LHCN-M2 (cell line): ENCODE data around the gene TMEM72. TPM values are rescaled to one million over a fixed set of nuclear protein-coding genes. Genes with fewer than 3 reads are reported as not detected.

Source experiments
- DNase-seq: peaks from one replicate; pipeline ENCODE4 v3.0.0-alpha.2; 2012; ENCODE audit warnings: low read depth
- total RNA-seq: library from RNA; depleted of rRNA; stranded (reverse); fragments of >200 nt; gene quantifications from 2 replicates; pipeline ENCODE4 v1.2.3, GENCODE V29; 2014

TMEM72 gene
- total RNA-seq, 1 experiment from 2014 or later, result not detected

DNA sequence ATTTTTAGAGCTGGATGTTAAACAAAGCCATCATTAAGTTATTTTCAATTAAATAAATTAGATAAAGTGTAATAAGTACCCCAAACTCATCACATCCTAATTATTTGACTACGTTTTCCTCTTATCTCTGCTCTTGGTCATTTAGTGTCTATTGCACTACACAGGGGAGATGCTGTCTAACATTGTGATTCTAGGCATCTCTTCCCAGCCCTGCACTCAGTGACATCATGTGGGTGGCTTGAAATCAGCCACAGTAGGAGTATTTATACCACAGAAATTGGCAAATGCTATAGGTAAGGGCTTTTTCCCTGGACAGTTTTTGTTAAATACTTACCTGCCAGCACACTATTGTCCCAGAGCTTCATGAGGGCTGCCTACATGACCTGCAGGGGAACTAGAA lies 21.3 kb upstream of the TMEM72 start:
- DNase-seq, result no peak

- no peak for DNase-seq
Observed at GRCh38 chr10:44890696-44891563, 20.2 kb upstream of the TMEM72 start.

DNA sequence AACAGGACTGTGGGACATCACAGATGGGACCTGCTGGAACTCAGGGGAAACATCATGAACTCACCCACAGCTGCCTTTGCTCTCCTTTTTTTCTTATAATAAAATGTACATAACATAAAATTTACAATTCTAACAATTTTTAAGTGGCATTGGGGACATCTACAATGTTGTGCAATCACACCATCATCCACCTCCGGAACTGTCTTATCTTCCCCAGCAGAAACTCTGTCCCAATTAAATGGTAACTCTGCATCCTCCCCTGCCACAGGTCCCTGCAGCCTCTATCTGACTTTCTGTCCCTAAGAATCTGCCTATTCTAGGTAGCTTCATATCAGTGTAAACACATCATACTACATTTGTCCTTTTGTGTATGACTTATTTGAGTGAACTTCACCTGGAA lies 19.4 kb upstream of the TMEM72 start:
- no peak for DNase-seq

- DNase-seq, result no peak
Observed at GRCh38 chr10:44893604-44894468, 17.3 kb upstream of the TMEM72 start.

DNA sequence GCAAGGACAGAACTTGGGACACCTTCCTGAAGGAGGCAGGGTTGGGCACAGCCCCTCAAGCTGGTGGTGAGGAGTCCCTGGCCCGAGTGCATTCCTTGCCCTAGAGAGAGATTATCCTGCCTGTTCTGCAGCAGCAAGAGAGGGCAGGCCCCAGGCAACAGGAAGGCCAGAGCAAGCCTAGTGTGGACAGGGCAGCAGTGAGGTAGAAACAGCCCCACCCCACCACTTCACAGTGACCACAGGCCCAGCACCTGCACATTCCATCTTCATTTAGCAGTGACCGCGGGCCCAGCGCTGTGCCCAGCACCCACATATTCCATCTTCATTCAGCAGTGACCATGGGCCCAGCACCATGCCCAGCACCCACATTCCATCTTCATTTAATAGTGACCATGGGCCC lies 16.4 kb upstream of the TMEM72 start:
- no peak for DNase-seq

DNA sequence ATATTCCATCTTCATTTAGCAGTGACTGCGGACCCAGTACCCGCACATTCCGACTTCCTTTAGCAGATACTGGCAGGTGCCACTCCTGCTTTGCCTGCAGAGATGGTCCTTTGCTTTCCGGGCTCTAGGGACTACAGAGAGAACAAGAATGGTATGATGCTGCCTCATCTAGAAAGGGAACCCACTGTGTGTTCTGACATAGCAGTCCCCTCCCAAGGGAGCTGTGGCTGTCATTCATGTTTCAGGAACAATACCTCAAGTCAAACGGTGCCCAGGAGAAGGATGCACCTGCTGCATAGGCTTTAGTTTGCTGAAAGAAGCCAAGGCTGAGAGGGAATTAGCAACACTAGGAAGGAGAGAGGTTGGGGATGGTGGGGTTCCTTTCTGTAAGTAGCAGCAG lies 15.9 kb upstream of the TMEM72 start:
- no peak for DNase-seq

- no peak for DNase-seq
Observed at GRCh38 chr10:44897049-44897448, 14.1 kb upstream of the TMEM72 start.

- DNase-seq, result peak; percentile 36
Observed at GRCh38 chr10:44898665-44899064, 12.5 kb upstream of the TMEM72 start.

GRCh38 chr10:44899450-44900080 lies 11.6 kb upstream of the TMEM72 start:
- DNase-seq, result no peak

- no peak for DNase-seq
Observed at GRCh38 chr10:44902941-44903545, 8.1 kb upstream of the TMEM72 start.

- no peak for DNase-seq
Observed at GRCh38 chr10:44906486-44906885, 4.7 kb upstream of the TMEM72 start.

- no peak for DNase-seq
Observed at GRCh38 chr10:44907556-44907955, 3.6 kb upstream of the TMEM72 start.

GRCh38 chr10:44908066-44908749 lies 2.9 kb upstream of the TMEM72 start:
- DNase-seq, result no peak

- DNase-seq, result no peak
Observed at GRCh38 chr10:44908936-44909630, 2.1 kb upstream of the TMEM72 start.

- no peak for DNase-seq
Observed at GRCh38 chr10:44909910-44910309, 1.2 kb upstream of the TMEM72 start.

DNA sequence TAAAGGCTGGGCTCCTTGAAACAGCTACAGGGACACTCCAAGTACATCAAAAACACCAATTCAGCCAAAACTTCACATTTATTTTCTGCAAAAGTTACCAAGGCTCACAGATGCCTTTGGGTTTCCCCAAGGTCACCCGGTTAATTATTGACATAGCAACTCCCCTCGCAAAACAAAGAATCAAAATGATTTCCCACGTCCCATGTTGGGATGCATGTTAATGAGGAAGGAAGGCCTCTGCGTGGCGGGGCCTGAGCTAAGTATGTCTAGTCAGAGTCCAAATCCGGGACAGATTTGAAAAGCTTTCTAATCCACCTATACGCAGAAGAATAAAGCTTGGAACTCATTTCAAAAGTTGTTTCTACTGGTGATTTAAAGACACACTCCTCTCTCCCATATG lies 535 bp upstream of the TMEM72 start:
- DNase-seq, result no peak

GRCh38 chr10:44911951-44912350 lies 814 bp downstream of the TMEM72 start:
- no peak for DNase-seq

GRCh38 chr10:44913350-44914081 lies 2.4 kb downstream of the TMEM72 start:
- DNase-seq, result no peak

DNA sequence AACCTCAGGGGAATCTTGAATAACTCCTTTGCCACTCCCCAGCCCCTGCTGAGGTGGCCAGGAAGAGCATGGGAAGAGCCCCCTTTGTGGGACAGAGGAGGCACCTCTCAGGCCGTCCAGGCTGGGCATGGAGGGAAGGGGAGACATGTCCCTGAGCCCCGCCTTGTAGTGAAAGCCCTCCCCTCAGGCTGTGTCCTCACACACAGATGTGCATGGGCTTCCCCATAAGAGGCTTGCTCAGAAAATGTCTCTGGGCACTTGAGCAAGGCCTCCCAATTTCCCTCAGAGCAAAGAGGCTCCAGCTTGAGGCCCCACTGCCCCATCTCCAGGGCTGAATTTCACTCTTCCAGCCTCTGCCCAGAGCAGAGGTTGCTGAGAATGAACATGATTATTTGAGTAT lies 3.8 kb downstream of the TMEM72 start:
- no peak for DNase-seq

- DNase-seq, result no peak
Observed at GRCh38 chr10:44916429-44916828, 5.3 kb downstream of the TMEM72 start.
